ENCODE measurements around the gene PLAAT4.

GRCh38 chr11:63567044-63567840 is 30.6 kb downstream of the PLAAT4 start:
- TF ChIP-seq CTCF (conservative IDR thresholded peaks at IDR 0.05; ENCODE audit: low read depth in 2 of 2): no peak
- TF ChIP-seq EZH2 (IDR thresholded peaks at IDR 0.05; ENCODE audit: low read depth, unreplicated experiment): no peak
